Gastrocnemius medialis (tissue), 4 donors: ENCODE measurements around the gene GADD45G.

Experiments
- CTCF ChIP-seq, 5 experiments: fragments of 450-650 bp in 3 of 5; fragments of 200-600 bp in 2 of 5; sonication (generic) in 2 of 5; IDR thresholded peaks in 4 of 5; conservative IDR thresholded peaks in 1 of 5; 1 replicate in 4 of 5; 2 replicates in 1 of 5; pipeline ENCODE4 v1.5.1; 2016 to 2019; ENCODE audit warnings: antibody characterized with exemption in 5 of 5, mild to moderate bottlenecking in 3 of 5, moderate library complexity in 3 of 5
- POLR2A ChIP-seq, 2 donors: fragments of 450-650 bp; IDR thresholded peaks; one replicate each; pipeline ENCODE4 v1.6.1; 2017; ENCODE audit warnings: antibody characterized with exemption in 2 of 2, mild to moderate bottlenecking in 2 of 2, moderate library complexity in 2 of 2

- TF ChIP-seq CTCF (IDR thresholded peaks at IDR 0.05 in 4 of 5, conservative IDR thresholded peaks at IDR 0.05 in 1 of 5) (no peak), POLR2A (IDR thresholded peaks at IDR 0.05) (no peak)
These were observed 37.2 kb downstream of the GADD45G start for GRCh38 chr9:89641980-89642379.
